Caki2 (cell line): ENCODE data around the gene HAUS7. TPM values are rescaled to one million over a fixed set of nuclear protein-coding genes. Genes with fewer than 3 reads are reported as not detected.

Experiments
- DNase-seq: peaks from one replicate; pipeline ENCODE4 v3.0.0-alpha.2; 2015; ENCODE audit warnings: low read depth
- in situ Hi-C: cut with HindIII; loops from 2 replicates; pipeline ENCODE4 v1.10.0; 2016; ENCODE audit warnings: low sequenced_read_pairs, low pct_unique_long_range_greater_than_20kb, mixed read lengths
- total RNA-seq: library from RNA; depleted of rRNA; stranded (reverse); fragments of >200 nt; shearing (Covaris generic); gene quantifications from 2 replicates; pipeline ENCODE4 v1.2.3, GENCODE V29; 2014; ENCODE audit warnings: low replicate concordance

HAUS7 gene
- total RNA-seq, 1 experiment from 2014 or later, result 55.5 TPM

- no peak for DNase-seq
- in situ Hi-C loops, result no loop called here
These were observed 7.3 kb downstream of the HAUS7 start for GRCh38 chrX:153463031-153463430.

DNA sequence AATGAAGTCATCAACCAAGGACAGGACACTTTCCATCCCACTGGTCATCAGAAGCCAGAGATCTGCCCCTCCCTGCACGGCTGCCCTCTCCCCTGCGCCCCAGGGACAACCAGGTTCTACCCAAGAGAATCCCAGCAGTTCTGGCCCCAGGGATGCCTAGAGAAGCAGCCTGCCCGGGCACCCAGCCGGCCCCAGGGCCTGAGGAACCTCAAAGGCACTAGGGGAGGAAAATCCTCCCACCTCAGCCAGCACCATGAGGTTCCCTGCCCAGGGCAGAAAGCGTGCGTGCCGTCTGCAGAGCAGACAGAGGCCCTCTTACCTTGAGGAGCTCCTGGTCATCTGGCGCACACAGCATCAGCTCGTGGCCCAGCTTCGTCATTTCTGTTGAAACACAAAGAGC lies 8.1 kb downstream of the HAUS7 start:
- in situ Hi-C loops, result no loop called here
- DNase-seq, result no peak

GRCh38 chrX:153460826-153461225 lies 9.6 kb downstream of the HAUS7 start:
- no peak for DNase-seq

DNA sequence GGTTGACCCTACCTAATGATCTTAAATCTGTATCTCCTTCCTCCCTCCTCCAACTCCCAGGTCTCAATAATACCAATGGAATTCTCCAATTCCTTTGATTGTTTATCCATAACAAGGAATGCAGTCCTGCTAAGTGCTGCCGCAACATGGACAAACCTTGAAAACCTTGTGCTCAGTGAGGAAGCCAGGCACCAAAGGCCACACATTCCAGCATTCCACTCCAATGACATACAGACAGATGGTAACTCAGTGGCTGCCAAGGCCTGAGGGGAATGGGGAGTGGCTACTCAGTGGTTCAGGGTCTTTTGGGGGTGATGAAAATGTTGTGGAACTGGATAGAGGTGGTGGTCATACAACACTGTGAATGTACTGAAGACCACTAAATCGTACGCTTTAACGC lies 10.4 kb downstream of the HAUS7 start:
- peak; percentile 4 for DNase-seq
- in situ Hi-C loops, result no loop called here

More at GRCh38 chrX:153460826-153461225, 9.6 kb downstream of the HAUS7 start:
- in situ Hi-C loops, result no loop called here

GRCh38 chrX:153458476-153458875 lies 11.9 kb downstream of the HAUS7 start:
- no peak for DNase-seq
- in situ Hi-C loops, result no loop called here

GRCh38 chrX:153457827-153458466 lies 12.4 kb downstream of the HAUS7 start:
- in situ Hi-C loops, result no loop called here
- DNase-seq, result no peak

GRCh38 chrX:153457136-153457825 lies 13.1 kb downstream of the HAUS7 start:
- in situ Hi-C loops, result no loop called here
- DNase-seq, result no peak

- in situ Hi-C loops, result no loop called here
- no peak for DNase-seq
These were observed 13.7 kb downstream of the HAUS7 start for GRCh38 chrX:153456704-153457103.

GRCh38 chrX:153456161-153456560 lies 14.2 kb downstream of the HAUS7 start:
- no peak for DNase-seq
- in situ Hi-C loops, result no loop called here

- DNase-seq, result no peak
- in situ Hi-C loops, result no loop called here
These were observed 14.8 kb downstream of the HAUS7 start for GRCh38 chrX:153455571-153455970.

GRCh38 chrX:153454901-153455550 lies 15.3 kb downstream of the HAUS7 start:
- no peak for DNase-seq
- in situ Hi-C loops, result no loop called here

DNA sequence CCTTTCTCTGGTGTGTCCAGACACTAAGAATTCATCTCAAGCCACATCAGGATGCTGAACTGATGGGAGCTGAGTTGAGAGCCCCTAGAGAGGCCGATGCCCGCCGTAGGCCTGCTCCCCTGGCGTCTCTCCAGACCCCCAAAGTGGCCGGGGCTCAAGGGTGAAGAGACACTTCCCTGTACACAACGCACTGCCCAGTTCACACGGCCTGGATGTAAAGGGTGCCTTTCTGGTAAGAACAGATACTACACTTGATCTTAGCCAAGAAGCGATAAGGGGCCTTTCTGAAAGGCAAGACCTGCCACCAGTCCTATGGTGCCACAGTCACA lies 19.5 kb downstream of the HAUS7 start:
- DNase-seq, result no peak
- in situ Hi-C loops, result no loop called here

DNA sequence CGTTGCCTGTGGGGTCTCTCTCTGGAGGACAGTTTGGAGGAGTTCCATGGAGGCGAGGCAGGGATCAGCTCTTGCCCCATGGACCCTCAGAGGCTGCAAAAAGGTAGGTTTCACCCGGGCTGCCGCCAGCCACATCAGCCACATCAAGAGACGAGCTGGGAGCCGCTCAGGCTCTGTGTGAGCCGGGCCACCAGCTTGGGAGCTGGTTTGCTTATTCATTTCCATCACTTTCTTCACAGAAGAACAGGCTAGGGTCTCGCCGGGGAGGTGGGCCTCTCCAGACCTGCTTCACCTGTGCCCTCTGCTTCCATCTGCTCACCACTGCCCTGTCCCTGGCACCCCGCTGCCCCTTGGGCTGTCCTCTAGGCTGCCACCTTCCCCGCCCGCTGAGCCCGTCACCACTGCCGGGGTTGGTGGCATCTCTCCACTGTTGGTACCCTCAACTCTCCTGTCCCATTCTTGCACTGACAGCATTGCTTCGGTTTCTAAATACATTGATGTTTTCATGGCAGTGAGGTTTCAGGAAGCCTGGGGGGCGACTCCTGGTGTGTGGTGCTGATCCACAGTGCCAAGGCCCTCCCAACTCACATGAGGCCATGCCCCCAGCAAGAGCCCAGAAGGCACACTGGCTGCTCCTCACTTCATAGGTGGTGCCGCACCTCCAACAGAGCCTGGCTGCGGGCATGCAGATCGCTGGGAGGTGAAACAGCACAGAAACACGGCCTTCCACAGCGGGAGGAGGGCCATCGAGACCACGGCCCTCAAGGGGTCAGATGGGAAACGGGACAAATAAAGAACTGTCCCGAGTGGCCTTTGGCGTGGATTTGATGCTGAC lies 20.0 kb downstream of the HAUS7 start:
- in situ Hi-C loops, result no loop called here
- no peak for DNase-seq

DNA sequence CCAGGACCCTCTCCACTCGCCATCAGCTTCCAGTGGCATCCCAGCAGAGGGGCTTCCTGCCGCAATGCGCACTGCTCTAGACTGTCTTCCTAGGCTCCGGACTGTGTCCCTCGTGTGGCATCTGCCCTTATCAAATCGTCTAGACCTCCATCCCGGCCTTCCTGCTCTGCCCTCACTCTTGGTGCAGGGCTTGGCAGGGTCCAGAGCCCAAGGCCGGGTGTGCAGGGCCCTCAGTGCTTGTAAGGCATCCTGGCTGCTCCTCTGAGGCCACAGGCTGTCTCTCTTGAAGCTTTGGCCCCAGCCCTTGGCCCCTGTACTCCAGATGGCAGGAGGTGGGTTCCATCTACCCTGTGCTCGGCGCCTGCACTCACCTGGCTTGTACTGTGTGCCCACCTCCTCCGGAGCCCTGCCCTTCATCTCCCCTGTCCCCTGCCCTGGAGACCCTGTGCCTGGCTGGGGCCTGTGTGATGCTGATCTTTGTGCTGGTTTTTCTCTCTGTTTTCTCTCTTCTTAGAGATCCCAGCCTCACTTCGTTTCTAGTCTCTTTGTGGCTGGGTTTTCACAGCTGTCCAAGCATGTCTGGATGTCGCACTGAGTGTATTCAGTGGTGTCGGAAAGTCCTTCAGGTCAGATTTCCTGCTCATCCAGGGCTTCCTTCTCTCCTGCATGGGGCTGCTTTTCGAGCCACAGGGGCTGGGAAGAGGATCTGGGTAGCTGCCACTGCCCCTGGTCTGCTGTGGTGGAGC lies 20.8 kb downstream of the HAUS7 start:
- DNase-seq, result no peak
- in situ Hi-C loops, result no loop called here

GRCh38 chrX:153448556-153449367 lies 21.6 kb downstream of the HAUS7 start:
- in situ Hi-C loops, result no loop called here
- no peak for DNase-seq

GRCh38 chrX:153447581-153447960 lies 22.8 kb downstream of the HAUS7 start:
- DNase-seq, result no peak
- in situ Hi-C loops, result no loop called here

DNA sequence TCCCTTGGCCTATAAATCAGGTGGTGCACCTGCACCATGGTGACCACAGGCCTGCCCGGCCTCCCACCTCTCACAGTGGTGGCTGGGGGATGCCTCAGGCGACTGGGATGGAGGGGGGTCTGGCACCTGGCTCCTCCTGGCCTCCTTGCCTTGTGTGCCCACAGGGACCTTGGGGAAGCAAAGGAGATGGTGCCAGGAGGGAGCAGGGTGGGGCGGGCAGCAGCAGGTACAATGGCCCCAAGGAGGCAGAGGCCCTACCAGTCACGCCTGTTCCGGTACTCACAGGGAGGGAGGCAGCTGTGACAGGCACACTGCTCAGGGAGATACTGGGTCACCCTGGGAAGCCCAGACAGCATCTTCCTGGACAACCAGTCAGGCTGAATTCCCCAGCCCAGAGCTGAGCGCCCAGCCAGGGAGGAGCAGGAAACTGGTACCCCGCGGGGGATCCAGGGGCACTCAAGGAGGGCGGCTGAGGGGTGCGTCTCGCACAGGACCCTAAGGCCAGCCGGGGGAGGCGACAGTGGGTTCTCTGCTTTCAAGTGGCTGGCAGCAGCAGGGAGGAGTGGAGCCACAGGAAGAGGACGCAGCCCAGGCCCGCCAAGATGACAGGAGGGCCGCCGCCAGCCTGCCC lies 23.3 kb downstream of the HAUS7 start:
- in situ Hi-C loops, result no loop called here
- no peak for DNase-seq
